ENCODE results near the gene SLC34A1. TPM values are rescaled to one million over a fixed set of nuclear protein-coding genes. Genes with fewer than 3 reads are reported as not detected.

Gene SLC34A1
- total RNA-seq, 2 experiments from 2014 or later: 0.35 to 0.63 TPM

GRCh38 chr5:177430972-177431316 lies 46.7 kb downstream of the SLC34A1 start:
- H3K9me3 ChIP-seq (ENCODE audit: low read length): no peaks in the 10 kb centered on the region
- H3K4me2 ChIP-seq (ENCODE audit: low read length): peak overlapping the region; percentile 98
- intact Hi-C loops (cut with micrococcal nuclease; ENCODE audit: unreplicated experiment): loop anchor here (1.0 to 2.0 kb wide), 2 partner anchors 14 to 41 kb away; no protein-coding TSS in a partner anchor
- H2AFZ ChIP-seq (ENCODE audit: low read length): no peak overlapping the region
- no peak for TF ChIP-seq EZH2phosphoT487 (IDR thresholded peaks at IDR 0.05; ENCODE audit: borderline replicate concordance, low read depth, low read length)
- TF ChIP-seq CTCF (conservative IDR thresholded peaks at IDR 0.05; ENCODE audit: low read length): no peak
- no peak for DNase-seq (ENCODE audit: low spot score)
- peaks cover 9% of the 10 kb centered on the region for H4K20me1 ChIP-seq (ENCODE audit: insufficient read depth, low read length)
- H3K4me3 ChIP-seq (ENCODE audit: low read depth, low read length, poor library complexity, severe bottlenecking): peak overlapping the region; percentile 77
- CTCF ChIA-PET (ENCODE audit: unreplicated experiment): interaction anchor here (0.6 to 1.6 kb wide), 4 partner anchors 9 to 75 kb away, joined by 3 to 10 read pairs (median 4); no protein-coding TSS in a partner anchor
- H3K36me3 ChIP-seq (ENCODE audit: insufficient read depth, low read length): peaks cover 50% of the 10 kb centered on the region
- POLR2A ChIA-PET: interaction anchor here (0.7 kb wide), 1 partner anchor 52 kb away, joined by 3 read pairs; no protein-coding TSS in a partner anchor
- H3K27ac ChIP-seq (ENCODE audit: low read depth, low read length, poor library complexity, severe bottlenecking): peak overlapping the region; percentile 87
- no TSS peak for BruUV-seq (replicated peaks)
- peaks cover 54% of the 10 kb centered on the region for H3K4me1 ChIP-seq (ENCODE audit: insufficient read depth, low read length, poor library complexity, severe bottlenecking)
- peaks cover 31% of the 10 kb centered on the region for H3K79me2 ChIP-seq (ENCODE audit: insufficient read depth, low read depth, low read length)
- no peaks in the 10 kb centered on the region for H3K9me2 ChIP-seq (ENCODE audit: insufficient read depth, low read length)

- Histone ChIP-seq H3K27ac (ENCODE audit: low read depth, low read length, poor library complexity, severe bottlenecking) (peak overlapping the region; percentile 87), H3K9me3 (ENCODE audit: low read length) (no peaks in the 10 kb centered on the region), H3K4me3 (ENCODE audit: low read depth, low read length, poor library complexity, severe bottlenecking) (peak overlapping the region; percentile 77), H4K20me1 (ENCODE audit: insufficient read depth, low read length) (peaks cover 9% of the 10 kb centered on the region), H3K4me2 (ENCODE audit: low read length) (peak overlapping the region; percentile 98), H3K4me1 (ENCODE audit: insufficient read depth, low read length, poor library complexity, severe bottlenecking) (peaks cover 54% of the 10 kb centered on the region), H2AFZ (ENCODE audit: low read length) (no peak overlapping the region), H3K9me2 (ENCODE audit: insufficient read depth, low read length) (no peaks in the 10 kb centered on the region), H3K36me3 (ENCODE audit: insufficient read depth, low read length) (peaks cover 55% of the 10 kb centered on the region), H3K79me2 (ENCODE audit: insufficient read depth, low read depth, low read length) (peaks cover 31% of the 10 kb centered on the region)
- no peak for TF ChIP-seq CTCF (conservative IDR thresholded peaks at IDR 0.05; ENCODE audit: low read length)
- TF ChIP-seq EZH2phosphoT487 (IDR thresholded peaks at IDR 0.05; ENCODE audit: borderline replicate concordance, low read depth, low read length): no peak
- no TSS peak for BruUV-seq (replicated peaks)
- intact Hi-C loops (cut with micrococcal nuclease; ENCODE audit: unreplicated experiment): loop anchor here (1.0 to 2.0 kb wide), 2 partner anchors 13 to 41 kb away; no protein-coding TSS in a partner anchor
- CTCF ChIA-PET (ENCODE audit: unreplicated experiment): interaction anchor here (0.6 to 1.6 kb wide), 4 partner anchors 10 to 75 kb away, joined by 3 to 10 read pairs (median 4); no protein-coding TSS in a partner anchor
- peak; percentile 91 for DNase-seq (ENCODE audit: low spot score)
- POLR2A ChIA-PET: interaction anchor here (0.6 to 1.3 kb wide), 6 partner anchors 9 to 121 kb away, joined by 3 to 5 read pairs (median 3); no protein-coding TSS in a partner anchor
These were observed 47.3 kb downstream of the SLC34A1 start for GRCh38 chr5:177431317-177432142.

Measured in OCI-LY7 (cell line).